IPS-11a (cell line): ENCODE measurements around the gene PHC1.

Experiments
- H3K4me3 ChIP-seq: one replicate; pipeline ENCODE4 v1.5.1; 2013; ENCODE audit warnings: low read depth, low read length, control low read depth

The PHC1 gene

DNA sequence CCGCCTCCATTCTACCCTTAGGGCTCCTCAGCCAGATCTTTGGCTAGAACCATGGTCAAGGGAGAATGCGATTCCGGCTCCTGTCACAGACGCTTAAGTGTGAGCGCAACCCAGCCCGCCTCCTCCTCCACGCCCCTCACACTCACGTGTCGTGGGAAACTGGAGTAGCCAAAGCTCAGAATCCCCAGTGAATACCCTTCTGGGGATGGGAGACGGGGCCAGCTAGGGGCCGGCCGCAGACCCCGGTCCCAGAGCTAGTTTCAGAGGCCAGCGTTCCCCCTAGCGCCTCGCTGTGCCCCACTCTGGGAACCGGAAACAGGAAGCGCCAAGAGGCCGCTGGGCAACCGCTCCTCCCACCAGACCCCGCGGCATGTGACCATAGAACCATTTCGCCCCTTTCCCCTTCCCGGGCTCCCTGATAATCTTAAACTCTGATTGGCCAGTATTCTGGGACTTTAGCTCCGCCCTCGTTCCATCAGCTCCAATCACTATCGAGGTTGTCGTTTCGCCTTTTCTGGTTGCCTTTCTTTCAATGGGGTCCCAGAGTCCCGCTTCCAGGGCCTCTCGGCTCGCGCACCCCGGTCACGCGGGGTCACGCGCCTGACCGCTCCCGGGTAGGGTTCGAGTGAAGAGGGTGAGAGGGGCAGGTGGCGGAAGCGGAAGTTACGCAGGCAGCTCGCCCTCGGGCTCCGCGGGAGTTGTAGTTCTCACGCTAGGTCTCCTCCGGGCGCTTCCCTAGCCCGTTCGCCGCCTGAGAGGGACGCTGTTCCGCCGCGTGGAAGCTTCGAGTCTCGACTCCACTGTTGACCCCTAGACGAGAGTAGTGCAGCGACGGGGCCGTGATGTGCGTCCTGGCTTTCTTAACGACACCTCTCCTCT lies 35.3 kb downstream of the PHC1 start, which contains the start of gene M6PR:
TSS of gene M6PR (minus strand) at position 304 of the 879 bp plus-strand sequence. CDS start 3,241 bp downstream, outside the sequence.
- peak within 1 kb of the TSS; percentile 81 for H3K4me3 ChIP-seq

DNA sequence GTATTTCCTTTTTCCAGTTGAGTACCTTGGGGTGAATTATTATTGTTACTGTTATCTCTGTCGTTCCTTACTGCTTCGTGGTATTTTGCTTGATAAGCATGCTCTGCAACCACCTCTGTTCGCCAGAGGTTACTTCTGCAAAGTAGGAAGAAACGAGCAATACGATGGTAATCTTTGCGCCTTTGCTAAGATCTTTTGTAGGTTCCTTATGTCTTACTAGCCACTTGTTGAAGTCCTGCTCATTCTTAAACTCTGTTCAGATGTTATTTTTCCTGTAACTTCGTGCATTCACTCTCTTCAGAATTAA lies 35.9 kb downstream of the PHC1 start:
- peak overlapping the region; percentile 81 for H3K4me3 ChIP-seq

DNA sequence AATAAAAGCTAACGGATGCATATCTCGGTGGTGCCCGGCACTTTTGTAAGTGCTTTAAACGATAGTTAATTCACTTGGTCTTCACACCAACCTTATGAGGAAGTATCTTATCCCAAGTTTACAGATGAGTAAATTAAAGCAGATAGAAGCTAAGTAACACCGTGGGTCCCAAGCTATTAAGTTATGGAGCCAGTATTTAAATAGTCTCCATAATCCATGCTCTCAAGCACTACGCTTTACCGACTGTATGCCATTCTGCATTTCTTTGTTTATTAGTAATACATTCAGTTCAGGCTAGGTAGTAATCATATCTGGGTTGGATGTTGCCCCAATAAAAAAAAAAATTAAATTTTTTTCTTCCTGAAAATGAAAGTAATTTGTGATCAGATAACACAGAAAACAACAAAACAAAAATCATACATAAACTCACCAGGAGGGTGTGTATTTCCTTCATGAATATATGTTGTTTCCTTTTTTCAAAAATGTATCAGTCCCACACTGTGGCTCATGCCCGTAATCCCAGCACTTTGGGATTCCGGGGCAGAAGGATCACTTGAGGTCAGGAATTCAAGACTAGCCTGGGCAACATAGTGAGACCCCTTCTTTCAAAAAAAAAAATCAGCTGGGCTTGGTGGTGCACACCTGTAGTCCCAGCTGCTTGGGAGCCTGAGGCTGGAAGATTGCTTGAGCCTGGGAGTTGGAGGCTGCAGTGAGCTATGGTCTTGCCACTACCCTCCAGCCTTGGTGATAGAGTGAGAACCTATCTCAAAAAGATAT lies 36.6 kb downstream of the PHC1 start:
- H3K4me3 ChIP-seq, result peak overlapping the region; percentile 81

DNA sequence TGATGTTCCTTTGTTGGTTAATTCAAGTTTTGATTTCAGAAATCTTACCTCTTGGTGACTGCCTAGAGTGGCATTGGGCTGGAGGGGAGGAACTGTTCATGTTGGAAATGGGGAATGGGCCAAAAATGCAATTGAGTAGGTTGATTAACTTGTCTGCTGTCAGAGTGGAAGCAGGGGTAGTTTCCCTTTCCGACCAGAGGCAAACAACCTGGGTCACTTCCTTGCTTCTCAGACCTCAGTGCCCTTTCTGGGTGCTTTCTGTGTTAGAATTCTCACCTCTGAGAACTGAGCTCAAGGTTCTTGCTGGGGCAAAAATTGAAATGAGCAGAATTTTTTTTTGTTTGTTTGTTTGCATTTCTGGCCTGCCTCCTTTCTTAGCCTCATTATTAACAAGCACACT lies 37.4 kb downstream of the PHC1 start:
- H3K4me3 ChIP-seq, result no peak overlapping the region

DNA sequence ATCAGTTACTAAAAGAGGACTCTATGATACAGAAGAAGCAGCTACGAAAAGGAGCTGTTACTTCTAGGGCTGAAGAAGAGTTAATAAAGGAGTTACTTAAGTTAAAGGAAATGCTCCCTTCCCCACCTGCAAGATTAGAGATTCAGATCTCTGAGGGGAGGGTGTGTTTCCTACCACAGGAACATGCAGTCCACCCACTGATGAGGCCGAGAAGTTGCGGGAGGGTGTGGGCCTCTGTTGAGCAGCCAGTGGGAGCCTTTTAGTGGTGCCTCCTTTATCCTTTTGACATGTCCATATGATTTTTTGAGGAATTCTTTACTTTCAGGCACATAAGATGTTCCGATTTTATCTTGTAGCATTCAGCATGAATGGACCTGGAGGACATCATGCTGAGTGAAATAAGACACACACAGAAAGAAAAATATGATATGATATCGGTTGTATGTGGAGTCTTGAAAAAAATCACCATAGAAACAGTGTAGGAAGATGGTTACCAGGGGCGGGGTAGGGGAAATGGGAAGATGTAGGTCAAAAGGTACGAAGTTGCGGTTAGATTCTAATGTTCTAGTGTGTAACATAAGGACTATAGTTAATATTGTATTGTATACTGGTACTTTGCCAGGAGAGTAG lies 39.6 kb downstream of the PHC1 start:
- no peak overlapping the region for H3K4me3 ChIP-seq

DNA sequence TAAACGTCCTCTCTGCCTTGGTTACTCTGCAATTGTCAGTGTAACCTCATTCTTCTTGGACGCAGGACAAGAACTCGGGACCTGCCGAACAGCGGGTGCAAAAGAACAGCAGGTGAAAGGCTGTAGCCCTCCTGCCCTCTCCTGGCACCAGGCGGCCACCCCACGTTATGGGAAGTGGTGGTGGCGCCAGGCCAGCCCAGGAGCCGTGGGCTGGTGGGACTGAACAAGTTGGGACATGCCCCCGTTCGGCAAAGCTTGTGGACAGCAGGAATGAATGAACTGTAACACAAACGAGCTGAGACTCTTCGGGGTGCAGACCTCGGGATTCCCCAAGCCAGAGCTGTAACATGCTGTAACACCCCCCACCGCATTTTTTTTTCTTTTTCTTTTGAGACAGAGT lies 41.8 kb downstream of the PHC1 start:
- H3K4me3 ChIP-seq, result no peak overlapping the region

DNA sequence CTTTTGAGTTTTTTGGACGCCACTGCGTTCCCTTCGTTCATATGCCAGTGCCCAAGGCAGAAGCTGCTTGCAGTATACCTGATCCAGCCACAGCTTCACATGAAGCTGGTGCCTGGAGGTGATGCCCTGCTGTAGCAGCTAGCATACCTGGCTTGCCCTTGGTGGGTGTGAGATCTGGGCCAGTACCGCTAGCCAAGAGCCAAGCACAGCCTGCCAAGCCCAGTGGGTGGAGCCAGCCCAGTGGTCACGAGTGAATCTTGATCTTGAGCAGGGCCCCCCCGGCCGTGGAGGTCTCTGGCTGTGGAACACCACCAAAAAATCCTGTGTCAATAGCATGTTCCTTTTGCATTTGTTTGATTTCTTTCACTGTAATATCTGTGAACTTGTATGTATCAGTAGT lies 42.5 kb downstream of the PHC1 start:
- H3K4me3 ChIP-seq, result no peak overlapping the region

DNA sequence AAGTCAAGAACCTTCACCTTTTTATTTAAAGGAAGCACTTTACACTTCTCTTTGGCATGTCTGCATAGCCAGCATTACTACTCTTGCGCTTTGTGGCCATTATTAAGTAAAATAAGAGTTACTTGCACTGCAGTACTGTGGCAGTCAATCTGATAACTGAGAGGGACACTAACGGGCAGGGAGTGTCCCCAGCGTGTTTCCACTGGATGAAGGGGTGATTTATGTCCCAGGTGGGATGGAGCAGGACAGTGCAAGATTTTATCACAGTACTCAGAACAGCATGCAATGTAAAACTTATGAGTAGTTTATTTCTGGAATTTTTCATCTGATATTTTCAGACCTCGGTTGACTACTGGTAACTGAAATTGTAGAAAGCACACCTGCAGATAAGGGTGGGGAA lies 43.3 kb downstream of the PHC1 start:
- H3K4me3 ChIP-seq, result no peak overlapping the region

DNA sequence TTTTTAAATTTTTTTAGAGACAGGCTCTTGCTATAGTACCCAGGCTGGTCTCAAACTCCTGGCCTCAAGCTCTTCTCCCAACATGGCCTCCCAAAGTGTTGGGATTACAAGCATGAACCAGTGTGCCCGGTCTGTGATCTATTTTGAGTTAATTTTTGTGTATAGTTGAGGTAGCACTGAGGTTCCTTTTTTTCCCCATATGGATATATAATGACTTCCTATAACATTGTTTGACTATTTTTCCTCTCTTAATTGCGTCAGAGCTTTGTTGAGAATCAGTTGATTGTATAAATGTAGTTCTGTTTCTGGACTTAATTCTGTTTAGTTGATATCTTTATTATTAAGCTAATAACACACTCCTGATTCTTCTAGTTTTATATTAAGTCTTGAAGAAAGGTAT lies 43.8 kb downstream of the PHC1 start:
- no peak overlapping the region for H3K4me3 ChIP-seq

DNA sequence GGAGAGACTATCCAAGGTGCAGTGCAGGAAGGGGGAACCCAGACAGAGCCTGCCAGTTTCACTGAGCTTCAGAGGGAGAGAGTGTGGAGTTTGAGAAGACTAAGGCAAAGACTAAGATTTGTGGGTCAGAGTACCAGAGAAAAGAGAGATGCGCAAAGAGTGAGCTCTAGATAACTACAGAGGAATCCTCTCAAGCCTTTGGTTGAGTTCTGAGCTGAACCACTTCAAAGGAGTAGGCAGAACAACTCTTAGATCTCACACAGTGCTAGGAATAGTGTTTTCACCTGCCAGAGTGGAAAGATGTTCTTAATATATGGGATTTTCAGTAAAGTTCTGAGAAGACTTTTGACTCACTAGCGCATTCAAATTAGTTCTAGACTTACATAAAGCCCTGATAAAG lies 45.9 kb downstream of the PHC1 start:
- H3K4me3 ChIP-seq, result no peak overlapping the region

DNA sequence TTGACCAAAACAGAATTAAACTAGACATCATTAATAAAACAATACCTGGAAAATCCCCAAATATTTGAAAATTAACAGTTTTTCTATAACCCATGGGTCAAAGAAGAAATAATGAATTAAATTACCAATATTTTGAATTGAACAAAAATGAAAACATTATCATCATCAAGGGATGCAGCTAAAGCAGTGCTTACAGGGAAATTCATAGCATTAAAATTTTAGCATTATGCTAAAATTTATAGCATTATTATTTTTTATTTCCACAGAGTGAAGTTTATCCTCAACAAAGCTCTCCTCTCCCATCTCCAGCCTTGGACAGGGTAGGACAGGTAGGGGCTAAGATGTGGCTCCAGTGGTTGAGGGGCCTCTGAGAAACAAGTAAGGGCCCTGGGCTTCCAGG lies 54.5 kb downstream of the PHC1 start:
- no peak overlapping the region for H3K4me3 ChIP-seq

DNA sequence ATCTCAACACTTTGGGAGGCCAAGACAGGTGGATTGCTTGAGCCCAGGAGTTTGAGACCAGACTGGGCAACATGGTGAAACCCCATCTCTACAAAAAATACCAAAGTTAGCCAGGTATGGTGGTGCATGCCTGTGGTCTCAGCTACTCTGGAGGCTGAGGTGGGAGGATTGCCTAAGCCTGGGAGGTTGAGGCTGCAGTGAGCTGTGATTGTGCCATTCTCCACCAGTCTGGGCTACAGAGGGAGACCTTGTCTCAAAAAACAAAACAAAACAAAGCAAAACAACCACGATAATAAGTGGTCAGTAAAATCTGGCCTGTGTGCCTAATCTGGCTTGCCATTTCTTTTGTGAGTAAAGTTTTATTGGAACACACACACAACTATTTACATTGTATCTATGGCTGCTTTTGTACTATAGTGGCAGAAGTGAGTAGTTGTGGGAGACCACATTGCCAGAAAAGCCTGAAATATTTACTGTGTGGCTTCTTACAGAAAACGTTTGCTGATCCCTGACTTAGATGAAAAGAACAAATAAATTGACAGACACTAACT lies 55.6 kb downstream of the PHC1 start:
- H3K4me3 ChIP-seq, result no peak overlapping the region

DNA sequence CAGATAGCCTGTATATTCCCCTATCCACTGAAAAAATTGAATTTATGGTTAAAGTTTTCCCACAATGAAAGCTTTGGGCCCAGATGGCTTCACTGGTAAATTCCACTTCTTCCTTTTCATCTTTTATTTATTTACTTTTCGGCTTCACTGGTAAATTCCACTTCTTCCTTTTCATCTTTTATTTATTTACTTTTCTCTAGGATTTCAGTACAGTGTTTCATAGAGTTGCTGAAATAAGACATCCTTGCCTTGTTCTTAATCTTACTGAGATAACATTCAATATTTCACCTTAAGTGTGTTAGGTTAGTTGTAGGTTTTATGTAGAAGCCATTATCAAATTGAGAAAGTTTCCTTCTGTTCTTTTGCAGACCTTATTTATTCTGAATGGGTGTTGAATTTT lies 56.1 kb downstream of the PHC1 start:
- H3K4me3 ChIP-seq, result no peak overlapping the region

DNA sequence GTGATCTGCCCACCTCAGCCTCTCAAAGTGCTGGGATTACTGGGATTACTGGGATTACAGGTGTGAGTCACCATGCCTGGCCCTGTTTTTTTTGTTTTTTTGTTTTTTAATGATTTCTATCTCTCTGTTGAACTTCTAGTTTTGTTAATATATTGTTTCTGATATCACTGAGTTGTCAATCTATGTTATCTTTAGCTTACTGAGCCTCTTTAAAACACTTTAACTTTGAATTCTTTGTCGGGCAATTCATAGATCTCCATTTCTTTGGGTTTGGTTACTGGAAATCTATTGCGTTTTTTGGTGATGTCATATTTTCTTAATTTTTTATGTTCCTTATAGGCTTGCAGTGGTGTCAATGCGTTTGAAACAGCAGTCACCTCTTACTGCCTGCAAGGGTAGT lies 65.8 kb downstream of the PHC1 start:
- no peak overlapping the region for H3K4me3 ChIP-seq

DNA sequence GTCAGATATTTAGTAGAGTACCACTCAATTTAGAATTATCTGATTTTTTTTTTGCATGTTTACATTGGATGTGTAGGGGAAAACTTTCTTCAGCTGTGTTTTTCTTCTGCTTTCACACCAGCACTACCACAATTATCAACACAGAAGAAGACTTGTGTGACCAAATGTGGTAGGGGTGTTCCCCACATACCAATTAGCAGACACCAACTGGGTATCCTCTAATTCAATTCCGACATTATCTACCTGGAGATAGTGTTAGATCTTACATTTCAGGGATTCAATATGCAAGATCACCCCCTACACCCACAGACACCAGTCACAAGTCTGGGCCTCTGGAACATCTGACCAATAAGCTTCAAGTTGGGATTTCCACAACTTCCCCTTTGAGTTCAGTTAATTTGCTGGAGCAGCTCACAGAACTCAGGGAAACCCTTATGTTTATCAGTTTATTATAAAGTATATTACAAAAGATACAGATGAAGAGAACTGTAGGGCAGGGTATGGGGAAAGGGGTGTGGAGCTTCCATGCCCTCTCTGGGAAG lies 71.0 kb downstream of the PHC1 start:
- no peak overlapping the region for H3K4me3 ChIP-seq

DNA sequence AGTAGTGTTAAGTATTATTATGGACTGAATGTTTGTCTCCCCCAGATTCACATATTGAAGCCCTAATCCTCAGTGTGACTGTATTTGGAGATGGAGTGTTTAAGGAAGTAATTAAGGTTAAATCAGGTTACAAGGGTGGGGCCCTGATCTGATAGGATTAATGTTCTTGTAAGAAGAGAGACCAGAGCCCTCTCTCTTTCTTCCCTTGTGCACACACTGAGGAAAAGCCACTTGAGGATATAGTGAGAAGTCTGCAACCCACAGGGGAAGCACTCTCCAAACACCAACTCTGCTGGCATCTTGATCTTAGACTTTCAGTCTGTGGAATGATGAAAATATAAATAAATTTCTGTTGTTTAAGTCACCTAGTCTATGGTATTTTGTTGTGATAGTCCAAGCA lies 72.9 kb downstream of the PHC1 start:
- H3K4me3 ChIP-seq, result no peak overlapping the region

DNA sequence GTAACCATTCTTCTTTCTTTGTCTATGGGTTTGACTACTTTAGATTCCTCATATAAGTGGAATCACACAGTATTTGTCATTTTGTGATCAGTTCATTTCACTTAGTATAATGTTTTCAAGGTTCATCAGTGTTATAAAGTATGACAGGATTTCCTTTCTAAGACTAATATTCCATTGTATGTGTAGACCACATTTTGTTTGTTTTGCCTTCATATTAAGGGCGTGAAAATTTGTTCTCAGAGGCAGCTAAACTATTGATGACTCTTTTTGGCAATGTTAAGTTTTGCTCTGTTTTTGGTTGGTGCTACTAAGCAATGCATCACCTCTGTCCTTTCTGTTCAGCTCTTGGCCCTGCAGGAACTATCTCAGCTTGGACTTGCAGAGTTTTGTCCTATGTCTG lies 73.4 kb downstream of the PHC1 start:
- no peak overlapping the region for H3K4me3 ChIP-seq

DNA sequence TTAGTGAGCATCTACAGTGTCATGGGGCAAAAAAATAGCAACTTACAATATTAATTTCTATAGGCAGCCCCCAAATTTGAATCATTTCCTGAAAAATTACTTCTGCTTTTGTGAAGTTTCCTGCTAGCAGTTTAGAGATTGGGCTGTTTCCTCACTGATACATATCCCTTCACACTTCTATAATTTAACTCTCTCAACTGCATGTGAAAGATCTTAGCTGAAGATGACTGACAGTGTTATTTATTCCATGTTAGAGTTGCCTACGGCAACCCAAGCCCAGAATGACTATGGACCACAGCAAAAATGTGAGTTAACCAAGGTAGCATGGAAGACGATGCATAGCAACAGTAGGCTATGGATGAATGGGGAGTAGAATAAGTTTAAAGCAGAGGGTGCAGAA lies 75.1 kb downstream of the PHC1 start, which contains the start of gene KLRG1:
TSS of gene KLRG1 (plus strand) at position 134 of the 400 bp plus-strand sequence. CDS start at position 224, 90 bp downstream.
- H3K4me3 ChIP-seq, result no peak within 1 kb of the TSS
